HTR-8/SVneo (cell line): ENCODE data around the gene KIF9.
"Not testable (repeated sequence)": the region's sequence is repeated elsewhere in the genome, so short reads cannot be mapped to it uniquely, and the experiment has no call there.

Experiments used
- DNase-seq: peaks from one replicate; pipeline ENCODE4 v3.0.0; 2011; ENCODE audit warnings: low spot score, mixed read lengths; ENCODE audit not compliant: insufficient read length
- FAIRE-seq: peaks from 2 replicates; lab custom pipeline; 2011; peaks lifted over from hg19 to GRCh38; lab: Jason Lieb, UNC

KIF9 gene

DNA sequence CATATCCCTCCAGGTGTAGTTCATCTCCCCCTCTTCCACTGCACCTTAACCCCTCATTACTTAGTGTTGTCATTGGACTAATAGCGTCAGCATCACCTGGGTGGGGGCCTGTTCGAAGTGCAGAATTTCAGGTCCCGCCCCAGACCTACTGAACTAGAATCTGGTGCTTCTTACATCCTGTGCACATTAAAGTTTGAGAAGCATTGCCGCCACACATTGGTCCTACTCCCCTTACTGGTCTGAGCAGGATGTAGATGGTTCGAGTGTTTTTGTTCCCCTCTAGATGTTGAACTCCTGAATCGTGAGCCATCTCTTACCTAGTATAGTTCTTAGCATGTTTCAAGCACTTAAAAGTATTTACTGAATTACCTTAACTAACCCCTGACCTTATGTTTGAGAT is 13.4 kb upstream of the KIF9 start:
- DNase-seq: no peak
- FAIRE-seq: no peak

DNA sequence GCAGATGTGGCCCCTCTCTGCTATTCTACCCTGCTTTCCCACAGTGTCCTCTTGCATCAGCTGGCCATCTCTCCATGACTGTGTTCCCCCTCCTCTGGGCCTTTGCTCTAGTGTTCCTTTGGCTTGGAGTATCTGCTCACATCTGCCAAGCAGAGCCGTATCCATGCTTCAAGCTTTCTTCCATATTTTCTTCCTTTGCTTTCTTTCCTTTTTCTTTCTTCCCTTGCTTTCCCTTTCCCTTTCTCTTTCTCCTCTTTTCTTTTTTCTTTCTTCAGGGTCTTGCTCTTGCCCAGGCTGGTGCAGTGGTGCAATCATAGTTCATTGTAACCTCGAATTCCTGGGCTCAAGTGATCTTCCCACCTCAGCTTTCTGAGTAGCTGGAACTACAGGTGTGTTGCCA is 12.7 kb upstream of the KIF9 start:
- FAIRE-seq (no peak), DNase-seq (no peak)

DNA sequence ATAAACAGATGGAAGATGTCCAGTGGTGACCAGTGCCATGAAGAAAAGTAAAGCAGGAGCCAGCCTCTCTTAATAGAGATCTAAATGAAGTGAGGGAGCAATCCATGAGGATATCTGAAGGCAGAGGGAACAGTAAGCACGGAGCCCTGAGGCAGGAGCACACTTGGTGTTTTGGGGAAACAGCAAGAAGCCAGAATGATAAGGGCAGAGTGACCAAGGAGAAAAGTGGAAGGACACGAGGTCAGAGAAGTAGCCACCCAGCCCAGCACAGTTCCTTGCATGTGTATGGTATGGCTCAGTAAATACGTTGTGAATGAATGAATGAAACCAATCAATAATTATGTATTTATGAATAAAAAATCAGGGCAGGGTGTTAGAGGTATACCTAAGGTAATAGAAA is 11.8 kb upstream of the KIF9 start:
- DNase-seq (no peak), FAIRE-seq (no peak)

DNA sequence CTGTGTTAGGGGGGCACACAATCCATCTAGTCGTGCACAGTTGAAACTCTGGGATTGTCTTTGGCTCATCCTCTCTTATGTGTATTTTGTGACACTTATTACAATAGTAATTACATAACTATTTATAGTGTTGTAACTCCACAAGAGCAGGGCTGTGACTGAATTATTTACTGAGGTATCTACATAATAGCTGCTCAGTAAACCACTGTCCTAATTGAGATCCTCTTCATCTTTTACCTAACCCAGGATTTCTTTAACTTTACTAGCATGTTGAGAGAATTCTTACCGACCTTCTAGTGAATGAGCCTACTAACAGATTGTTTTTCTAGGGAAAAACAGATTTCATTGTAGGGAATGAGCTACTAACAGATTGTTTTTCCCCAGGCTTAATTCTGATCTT is 11.2 kb upstream of the KIF9 start:
- DNase-seq (no peak), FAIRE-seq (no peak)

DNA sequence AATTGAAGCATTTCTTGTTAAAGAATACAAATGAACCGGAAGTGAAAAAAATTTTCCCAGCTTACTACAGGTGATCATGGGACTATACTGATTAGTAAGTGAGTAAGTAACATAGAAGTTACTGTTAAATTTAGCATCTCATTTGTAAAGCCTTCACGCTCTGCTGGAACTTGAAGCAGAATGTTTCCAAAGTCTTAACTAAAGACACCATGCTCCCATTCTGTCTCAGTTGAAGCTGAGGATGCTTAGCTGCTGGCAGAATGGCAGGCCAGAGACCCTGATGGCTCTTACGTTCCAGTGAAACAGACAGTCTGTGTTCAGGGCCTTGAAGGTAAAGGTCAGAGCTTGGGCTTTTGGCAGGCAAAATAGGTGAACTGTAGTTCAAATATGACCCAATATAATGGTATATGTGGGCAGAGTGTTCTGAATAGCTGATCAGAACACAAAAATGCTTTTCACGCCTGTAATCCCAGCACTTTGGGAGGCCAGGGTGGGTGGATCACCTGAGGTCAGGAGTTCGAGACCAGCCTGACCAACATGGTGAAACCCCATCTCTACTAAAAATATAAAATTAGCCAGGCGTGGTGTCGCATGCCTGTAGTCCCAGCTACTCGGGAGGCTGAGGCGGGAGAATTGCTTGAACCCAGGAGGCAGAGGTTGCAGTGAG is 9.3 kb upstream of the KIF9 start:
- DNase-seq, FAIRE-seq: not testable (repeated sequence)

DNA sequence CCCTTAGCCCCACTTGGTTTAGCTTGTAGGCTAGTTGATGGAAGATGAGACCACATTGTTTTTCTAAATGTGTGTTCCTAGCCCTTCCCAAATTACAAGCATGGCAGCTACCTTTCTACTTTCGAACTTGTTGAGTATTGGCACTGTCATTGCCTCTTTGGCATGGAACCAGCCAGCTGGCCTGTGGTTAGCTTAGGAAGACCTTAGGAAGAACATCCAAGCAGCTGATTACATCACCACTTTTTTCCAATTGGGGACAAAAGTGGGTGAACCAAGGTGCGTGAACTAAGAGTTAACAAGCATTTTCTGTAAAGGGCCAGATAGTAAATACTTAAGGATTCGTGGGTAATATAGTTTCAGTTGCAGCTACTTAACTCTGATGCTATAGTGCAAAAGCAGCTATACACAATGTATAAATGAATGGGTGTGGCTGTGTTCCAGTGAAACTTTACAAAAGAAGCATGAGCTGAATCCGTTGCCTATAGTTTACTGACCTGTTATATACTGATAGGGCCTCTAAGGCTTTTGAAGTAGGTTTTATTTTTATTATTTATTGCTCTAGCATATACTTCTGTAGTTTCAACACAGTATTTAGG is 8.7 kb upstream of the KIF9 start:
- DNase-seq (no peak), FAIRE-seq (no peak)

DNA sequence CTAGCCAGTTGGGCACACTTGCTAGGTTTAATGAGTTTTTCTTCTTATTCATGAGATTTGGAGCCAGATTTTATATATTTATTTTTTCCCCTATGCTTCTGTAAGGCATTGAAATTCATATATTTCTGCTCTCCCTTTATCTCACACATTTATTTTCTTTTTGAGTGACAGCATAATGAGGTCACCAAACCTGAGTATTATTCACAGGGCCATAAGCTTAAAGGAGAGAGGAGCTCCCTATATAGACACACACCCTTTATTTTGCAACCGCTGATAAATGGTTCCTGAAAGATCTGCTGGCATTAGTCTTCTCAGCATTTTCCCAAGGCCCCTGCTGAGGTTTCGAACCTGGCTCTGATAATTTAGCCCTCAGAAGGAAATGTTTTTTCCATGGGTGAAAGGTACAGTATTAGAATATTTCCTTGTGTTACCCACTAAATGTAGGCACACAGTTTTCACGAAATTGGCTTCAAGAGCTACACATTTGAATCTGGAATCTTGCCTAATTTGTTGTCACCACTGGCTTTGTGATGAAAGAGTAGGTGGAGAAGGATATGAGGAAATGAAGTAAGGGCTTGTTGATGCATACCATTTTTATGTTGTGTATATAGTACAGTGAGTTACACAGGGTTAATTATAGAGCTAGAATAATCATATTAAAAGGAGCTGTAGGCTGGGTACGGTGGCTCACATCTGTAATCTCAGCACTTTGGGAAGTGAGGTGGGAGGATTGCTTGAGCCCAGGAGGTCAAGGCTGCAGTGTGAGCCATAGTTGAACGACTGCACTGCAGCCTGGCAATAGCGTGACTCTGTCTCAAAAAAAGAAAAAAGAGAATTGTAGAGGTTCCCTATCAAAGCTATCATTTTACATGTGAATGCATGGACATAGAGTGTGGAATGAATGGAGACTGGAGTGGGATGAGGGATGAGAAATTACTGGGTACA is 6.6 kb upstream of the KIF9 start:
- FAIRE-seq (no peak), DNase-seq (no peak)

DNA sequence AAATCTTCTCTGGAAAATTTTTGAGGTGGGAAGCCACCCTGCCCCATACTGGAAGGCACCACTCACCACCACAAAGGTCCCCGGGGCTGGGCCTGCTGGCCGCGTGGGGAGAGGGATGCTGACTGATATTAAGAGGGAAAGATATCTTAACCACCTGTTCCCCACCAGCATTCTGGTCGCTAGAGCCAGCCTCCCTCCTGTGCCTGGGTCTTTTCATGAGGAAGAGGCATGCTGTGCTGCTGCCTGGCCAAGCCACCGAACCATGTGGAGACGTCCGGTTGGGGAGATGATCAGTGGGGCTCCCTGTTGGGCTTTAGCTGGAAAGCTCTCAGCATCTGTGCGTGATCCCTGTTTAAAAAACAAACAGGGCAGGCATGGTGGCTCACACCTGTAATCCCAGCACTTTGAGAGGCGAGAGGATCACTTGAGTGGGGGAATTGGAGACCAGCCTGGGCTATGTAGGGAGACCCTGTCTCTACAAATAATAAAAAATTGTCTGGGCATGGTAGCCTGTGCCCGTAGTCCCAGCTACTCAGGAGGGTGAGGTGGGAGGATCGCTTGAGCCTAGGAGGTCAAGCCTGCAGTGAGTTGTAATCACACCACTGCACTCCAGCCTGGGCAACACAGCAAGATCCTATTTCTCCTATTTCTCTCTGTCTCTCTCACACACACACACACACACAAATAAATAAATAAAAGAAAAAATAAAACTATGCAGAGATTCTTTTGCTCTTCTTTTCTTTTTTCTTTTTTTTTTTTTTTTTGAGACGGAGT is 1.2 kb upstream of the KIF9 start:
- DNase-seq: no peak
- FAIRE-seq: no peak

DNA sequence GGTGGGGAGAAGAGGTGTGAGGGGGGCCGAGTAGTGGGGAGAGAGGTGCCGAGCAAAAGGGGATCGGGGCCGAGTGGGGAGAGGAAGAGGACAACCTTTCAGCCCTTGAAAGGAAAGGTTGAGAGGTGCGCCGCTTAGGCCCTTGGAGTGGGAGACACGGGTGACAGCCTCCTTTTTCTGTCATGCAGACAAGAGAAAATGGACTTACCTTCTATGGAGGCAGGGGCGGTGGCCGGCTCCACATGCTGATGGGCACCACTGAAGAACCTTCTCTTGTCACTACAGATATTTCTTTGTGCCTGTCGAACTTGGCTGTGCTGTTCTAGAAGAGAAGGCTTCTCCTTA is 566 bp upstream of the KIF9 start:
- DNase-seq (no peak), FAIRE-seq (no peak)

DNA sequence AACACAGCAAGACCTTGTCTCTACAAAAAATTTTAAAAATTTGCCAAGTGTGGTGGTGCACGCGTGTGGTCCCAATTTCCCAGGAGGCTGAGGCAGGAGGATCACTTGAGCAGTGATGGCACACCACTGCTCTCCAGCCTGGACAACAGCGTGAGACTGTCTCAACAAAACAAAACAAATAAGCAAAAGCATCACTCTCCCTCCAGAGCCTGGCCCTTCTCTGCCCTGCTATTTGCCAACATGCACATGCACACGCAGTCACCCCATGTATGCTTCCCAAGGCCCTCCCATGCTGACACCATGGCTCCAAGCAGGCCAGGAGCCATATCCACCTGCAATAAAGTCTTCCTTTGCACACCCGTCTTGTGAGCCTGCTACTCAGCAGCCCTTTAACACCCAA is 2.1 kb downstream of the KIF9 start:
- no peak for DNase-seq
- no peak for FAIRE-seq

DNA sequence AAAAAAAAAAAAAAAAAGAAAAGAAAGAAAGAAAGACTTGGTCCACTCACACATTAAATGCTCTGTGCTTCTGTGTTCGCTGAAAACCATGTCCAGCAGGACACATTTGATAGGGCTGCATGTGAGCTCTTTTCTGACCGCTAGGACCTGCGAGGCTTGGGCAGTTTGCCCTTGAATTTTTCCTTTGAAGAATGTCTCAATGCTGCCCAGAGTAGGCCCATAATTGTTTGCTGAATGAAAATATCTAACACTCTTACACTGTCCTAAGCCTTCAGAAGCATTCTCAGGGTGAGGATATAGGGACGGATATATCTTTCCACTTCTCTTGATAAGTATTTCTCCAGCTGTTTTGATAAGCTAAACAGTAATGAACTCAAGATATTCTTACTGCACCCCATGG is 6.0 kb downstream of the KIF9 start:
- no peak for FAIRE-seq

DNA sequence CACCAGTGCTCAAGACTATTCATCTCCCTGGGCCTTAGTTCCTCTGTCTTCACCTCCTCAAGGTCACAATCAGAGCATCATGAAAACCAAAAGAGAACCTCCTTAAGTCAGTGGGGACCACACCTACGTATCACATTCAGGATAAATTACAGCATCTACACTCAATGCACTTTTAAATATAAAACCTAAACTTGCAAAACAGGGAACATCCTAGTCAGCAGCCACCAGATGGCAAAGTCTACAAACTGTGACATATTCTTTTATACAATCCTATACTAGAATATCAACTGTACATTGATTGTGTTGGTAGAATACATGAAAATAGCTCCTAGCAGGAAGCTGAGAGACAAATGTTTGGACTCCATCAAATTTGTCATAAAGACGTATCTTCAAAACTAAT is 7.9 kb downstream of the KIF9 start:
- FAIRE-seq: no peak

More for the DNA sequence above, 6.0 kb downstream of the KIF9 start:
- DNase-seq: no peak

DNA sequence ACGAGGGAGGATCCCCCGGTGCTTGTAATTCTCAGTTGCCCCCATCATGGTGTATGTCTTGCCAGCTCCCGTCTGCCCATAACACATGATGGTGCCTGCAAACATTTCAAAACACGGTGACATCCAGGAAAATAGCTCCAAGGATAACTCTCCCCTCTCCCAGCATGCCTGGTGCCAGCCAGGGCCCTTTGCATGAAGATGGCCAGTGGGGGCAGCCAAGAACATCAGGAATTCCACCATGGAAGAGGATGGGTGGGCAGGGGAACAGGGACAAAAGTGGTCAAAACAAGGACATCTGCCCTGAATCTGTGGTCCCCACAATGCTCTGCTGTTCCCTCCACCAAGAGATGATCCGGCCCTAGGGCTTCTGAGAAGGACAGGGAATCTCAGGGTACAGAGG is 9.0 kb downstream of the KIF9 start:
- FAIRE-seq (no peak), DNase-seq (no peak)

More for the DNA sequence above, 7.9 kb downstream of the KIF9 start:
- DNase-seq: no peak

DNA sequence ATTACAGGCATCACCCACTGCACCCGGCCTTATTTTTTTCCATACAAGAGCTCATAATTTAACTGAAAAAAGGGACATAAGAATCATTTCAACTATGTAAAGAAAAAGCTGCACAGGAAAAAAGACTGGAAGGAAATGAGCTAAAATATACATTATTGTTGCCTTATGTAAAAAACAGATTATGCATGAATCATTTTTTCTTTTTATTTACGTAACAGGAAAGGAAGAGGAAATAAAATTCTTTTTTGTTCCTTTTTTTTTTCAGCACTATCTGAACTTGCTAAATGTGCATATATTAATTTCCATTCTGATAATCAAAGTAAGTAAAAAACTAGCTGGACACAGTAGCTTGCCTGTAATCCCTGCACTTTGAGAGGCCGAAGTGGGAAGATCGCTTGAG is 12.1 kb downstream of the KIF9 start:
- DNase-seq (no peak), FAIRE-seq (no peak)

DNA sequence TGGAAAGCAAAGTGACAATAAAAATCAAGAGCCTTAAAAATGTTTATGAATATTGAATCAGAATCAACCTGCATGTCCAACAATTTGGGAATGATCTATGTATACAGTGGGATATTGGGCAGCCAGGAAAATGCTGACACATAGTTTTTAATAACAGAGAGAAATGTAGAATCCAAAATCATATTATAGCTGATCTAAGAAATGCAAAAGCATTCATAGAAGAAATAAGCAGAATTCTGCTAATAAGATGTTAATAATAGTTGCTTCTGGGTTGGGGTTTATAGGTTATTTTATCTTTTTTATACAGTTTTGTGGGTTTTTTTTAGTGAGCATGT is 15.1 kb downstream of the KIF9 start:
- FAIRE-seq: no peak
- no peak for DNase-seq

DNA sequence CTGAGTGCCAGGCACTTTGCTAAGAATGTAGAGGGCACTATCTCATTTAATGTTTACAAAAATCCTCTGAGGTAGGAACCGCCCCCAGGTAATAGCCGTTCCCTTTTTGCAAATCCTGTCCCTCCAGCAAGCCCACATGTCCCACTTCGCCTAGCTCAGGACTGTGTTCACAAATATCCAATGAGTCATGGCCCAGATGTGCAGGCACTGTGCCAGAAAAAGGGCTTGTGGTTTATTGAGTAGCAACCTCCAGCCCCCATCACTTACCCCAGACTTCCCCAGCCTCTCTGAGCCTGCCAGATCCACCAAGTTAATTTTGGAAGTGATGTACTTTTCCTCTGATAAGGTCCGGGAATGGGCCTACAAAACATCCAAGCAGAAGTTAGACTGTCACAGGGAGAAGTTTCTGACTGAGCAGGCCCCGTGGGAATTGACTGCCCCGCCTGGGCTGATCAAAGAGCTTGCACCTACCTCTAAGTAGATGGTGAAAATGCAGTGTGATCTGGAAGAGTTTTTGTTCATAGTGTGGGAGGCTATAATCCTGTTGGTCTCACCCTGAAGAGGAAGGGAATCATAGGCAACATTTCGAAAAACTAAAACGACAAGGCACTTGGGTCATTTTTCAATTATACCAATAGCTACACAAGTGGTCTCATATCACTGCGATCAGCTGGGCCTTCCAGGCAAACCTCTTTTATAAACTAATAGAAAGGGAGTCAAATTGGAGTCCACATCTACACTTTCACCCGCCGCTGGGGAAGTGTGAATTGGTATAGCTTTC is 15.7 kb downstream of the KIF9 start:
- FAIRE-seq (no peak), DNase-seq (peak; percentile 56)

DNA sequence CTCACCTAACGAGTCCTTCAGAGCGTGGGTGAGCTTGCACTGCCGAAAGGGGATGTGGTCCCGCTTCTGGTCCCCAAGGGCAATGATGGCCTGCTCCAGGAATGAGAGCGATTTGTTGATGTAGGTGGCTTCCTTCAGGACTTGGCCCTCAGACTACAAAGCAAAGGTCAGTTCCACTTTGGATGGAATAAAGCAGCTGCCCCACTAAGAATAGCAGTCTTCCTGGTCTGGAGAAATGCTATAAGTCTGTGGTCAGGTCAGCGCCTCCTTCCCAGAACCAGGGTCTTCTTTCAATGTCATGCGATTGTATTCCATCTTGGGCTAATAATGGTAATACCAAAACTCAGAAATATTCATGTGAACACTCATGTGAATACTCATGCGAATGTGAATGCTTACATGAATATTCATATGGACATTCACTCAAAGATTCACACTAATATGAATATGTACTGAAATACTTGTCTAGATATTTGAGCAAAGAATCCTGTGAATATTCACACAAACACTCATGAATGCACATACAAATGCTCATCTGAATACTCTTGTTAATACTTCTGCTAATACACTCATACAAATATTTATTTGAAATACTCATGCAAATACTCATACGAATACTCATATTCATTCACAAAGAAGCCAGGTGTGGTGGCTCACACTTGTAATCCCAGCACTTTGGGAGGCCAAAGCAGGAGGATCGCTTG is 16.7 kb downstream of the KIF9 start:
- DNase-seq (no peak), FAIRE-seq (no peak)

DNA sequence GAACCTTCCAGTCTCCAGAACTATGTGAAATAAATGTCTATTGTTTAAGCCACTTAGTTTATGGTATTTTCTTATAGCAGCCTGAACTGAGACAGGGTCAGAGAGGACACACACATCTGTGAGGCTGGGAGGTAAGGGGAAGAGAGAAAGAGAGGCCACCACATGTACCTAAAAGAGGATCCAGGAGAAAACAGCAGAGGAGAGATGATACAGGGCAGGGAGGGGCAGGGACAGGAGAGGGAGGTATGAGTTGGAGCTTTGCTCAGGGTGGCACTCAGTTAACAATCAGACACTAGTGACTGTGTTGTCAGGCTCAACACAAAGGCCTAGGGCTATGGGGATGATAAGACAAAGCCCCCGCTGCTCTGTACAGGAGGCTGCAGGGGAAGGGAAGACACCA is 17.6 kb downstream of the KIF9 start:
- FAIRE-seq: no peak
- DNase-seq: no peak

DNA sequence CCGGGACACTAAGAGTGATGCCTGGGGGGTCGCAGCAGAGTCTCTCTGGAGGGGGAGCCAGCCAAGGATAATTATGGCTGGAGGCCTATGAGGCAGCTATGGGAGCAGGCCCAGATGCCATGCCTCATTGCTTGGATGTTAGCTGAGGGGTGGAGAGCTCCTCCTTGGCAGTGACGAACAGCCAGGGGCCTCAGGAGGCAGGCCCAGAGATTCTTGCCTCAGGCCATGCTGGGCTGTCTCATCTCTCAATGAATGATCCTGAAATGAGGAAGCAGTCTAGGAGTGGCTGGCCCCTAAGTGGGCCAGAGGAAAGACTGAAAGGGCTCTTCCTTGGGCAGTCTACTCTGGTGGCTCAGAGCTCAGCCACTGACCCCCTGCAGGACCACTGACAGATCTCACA is 21.3 kb downstream of the KIF9 start:
- DNase-seq (no peak), FAIRE-seq (no peak)
